HG03097 (cell line): ENCODE data around the gene APMAP.
A peak's percentile ranks its signal among the peaks of the same experiment; 100 is the strongest.

ENCODE experiments used
- ATAC-seq: cut with Tn5 transposase; IDR thresholded peaks from one replicate; pipeline ENCODE4 v1.9.1; 2021; ENCODE audit not compliant: unreplicated experiment, low FRiP score

The APMAP gene

DNA sequence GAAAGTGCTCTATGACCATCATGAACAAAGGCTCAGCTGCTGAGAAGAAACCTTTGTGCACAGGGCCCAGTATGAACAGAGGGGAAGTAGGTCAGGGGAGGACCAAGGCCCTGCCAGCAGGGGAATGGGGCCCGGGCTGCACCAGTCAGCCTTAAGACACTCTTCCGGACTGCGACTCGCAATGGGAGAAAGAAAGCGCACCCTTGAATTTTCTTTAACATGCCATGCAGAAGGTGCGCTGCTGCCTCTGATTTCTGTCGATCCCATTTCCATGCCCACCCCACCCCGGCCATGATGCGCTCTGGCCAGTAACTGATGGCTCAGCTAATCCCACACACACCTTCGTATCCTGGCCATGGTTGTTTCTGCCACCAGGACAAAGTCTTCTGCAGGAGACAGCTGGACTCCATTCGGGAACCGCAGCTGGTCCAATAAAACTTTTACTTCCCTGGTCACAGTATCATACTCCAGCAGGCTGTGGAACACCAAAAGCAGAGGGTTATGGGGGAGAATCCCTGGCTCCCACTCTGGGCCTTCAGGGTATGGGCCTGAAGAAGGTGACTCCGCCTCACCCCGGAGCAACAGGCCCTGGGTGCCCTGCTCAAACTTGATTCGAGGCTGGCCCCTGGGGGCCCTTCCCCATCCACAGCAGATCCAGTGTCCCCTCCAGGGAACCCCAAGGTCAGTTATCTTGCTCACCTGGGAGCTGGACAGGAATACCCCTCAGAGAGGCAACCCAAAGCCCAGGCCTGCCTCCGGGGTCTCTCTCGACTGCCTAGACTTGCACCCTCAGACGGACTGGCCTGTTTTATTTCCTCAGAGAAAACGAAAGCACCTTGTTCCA, 23.1 kb downstream of the APMAP start:
- ATAC-seq = no peak

DNA sequence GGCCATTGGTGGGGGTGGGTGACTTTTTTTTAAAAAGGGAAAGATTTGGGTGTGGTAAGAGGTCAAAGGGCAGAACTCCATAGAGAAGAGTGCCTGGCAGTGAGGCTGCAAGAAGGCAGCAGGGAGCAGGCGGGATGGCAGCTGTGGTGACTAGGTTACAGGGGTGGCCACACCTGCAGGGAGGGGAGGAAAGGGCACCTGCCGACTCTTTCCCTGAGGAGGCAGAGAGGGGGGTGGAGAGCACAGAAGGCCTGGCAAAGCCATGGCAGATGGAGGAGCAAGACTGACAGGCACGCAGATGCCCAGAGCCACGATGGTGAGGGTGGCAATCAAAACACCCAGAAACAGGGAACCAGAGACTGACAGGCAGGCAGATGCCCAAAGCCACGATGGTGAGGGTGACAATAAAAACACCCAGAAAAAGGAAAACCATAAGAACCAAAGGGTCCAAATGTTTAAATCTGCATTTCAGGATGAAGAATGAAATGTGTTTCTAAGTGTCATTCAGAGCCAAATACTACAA, 24.2 kb downstream of the APMAP start:
- no peak for ATAC-seq

DNA sequence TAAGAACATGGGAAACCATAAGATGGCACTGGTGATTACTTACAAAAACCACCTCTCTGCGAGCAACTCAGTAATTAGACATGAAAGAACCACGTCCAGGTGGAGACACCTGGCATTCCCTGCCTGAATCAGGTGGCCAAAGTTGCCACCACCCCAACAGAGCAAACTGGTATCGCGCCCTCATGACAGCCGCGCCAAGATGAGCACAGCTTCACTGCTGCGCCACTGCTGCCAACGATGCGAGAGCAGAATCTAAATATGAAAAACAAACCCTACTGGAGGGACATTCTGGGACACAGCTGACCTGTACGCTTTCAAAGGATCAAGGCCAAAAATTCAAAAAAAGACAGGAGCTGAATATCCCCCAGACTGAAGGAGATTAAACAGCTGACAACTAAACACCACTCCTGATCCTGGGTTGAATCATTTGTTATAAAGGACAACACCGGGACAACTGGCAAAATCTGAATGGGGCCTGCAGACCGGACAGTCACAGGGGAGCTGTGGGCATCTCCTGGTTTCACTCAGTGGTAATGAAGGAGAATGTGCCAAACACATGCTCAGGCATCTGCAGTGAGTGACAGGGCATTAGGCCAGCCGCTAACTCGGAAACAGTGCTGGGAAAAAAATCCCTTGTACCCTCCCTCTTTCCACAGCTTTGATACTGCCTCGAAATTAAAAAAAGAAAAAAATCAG, 26.1 kb downstream of the APMAP start:
- no peak for ATAC-seq

DNA sequence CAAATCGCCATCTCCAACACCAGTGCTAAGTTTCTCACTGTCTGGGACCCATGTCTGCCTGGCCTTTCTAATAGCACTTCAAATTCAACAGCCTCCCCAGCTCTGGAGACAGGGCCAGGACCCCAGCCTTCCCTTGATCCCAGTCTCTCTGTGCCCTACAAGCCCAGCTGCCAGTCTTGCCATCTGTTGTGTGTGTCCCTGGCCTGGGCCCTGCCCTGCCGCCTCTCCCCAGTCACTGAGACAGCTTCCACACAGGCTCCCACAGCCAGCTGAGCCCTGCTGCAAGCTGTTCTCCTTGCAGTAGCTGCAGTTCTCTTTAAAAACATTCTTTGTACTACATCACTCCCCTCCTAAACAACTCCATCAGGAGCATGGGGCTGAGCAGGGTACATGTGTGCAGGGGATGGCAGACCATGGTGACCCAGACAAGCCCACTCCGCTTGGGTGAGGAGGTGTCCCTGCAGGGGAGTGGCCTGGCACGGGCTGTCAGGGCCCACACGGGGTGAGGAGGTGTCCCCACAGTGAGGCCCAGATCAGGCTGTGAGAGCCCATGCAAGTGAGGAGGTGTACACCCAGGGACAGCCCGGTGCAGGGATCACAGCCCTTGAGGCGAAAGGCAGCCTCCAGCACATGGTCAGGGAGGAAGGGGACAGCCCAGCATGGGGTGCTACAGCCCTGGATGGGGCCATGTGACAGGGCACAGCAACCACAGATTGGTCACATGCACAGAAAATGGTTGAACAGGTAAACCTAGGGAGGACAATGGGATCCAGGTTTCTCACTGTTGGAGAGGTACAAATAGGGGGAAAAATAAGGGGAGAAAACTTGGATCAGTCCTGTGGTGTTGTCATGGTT, 27.3 kb downstream of the APMAP start:
- no peak for ATAC-seq

DNA sequence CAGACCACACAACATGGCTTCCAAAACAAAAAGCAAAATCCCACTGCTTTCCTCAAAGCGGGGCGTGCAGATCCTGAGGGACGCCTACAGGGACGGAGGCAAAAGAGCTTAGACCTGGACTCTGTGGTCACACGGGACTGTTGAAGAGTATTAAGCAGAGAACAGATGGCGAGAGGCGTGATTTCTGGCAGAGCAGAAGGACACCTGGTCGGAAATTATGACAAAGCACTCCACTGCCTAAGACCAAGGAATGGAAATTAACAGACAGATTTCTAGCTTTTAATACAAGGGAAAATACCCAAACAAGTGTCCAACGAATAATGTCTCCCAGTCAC, 28.1 kb downstream of the APMAP start:
- ATAC-seq = no peak

DNA sequence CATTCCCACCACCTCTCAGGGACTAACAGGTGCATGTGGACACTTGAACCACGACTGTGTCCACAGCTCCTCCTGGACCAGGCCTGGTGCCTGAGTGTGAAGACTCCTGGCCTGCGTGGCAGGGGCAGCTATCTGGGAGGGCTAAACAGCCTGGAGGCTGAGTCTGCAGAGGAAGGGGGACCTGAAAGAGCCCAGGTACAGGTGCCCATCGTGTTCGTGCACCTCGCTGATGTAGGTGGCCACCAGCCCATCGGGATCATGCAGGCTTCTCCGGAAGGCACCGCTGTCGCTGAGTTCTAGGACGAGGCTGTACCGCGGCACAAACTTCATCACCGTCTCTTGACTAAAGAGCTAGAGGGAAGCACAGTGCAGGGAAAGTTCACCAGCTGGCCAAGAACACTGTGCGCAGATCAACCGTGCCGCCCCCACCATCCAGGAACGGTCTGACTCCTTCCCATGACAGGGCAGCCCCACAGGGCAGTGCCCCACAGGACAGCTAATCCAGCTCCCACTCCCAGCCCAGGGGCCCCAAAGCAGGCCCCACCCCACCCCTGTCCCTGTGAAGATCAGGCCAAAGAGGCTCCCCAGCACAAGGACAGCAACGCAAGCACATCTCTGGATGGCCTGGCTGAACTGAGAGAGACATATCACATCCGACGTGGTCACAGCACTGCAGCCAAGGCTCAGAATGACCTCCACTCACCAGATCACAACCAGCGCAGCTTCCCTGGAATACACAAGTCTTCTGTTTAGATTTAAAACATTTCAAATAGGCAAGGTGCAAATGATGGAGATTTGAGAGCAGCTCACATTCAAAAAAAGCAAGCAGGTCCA, 28.7 kb downstream of the APMAP start:
- no peak for ATAC-seq

DNA sequence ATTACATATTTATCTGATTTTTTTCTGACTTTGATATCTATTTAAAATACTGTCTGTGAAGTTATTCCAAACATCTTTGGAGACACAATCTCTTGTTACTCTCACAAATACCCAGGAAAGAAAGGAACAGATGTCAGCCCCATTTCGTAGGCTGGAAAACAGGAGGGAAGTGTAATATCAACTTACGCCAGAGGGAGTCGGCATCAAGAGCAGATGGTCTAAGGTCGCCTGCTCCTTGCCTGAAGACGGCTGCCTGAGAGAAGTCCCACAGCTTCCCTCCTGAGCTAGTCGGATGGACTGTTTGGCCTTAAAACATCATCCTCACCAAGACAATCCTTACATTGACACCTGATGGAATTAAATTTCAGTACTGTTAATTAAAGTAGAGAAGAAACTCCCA, 30.0 kb downstream of the APMAP start:
- no peak for ATAC-seq

DNA sequence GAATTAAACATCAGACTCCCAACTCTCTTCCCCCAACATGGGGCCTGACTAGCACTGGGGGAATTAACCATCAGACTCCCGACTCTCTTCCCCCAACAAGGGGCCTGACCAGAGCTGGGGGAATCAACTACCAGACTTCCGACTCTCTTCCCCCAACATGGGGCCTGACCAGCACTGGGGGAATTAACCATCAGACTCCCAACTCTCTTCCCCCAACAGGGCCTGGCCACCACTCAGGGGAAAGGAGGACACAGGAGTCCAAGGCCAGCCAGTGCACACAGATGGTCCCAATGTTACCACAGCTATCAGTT, 30.4 kb downstream of the APMAP start:
- ATAC-seq = no peak

DNA sequence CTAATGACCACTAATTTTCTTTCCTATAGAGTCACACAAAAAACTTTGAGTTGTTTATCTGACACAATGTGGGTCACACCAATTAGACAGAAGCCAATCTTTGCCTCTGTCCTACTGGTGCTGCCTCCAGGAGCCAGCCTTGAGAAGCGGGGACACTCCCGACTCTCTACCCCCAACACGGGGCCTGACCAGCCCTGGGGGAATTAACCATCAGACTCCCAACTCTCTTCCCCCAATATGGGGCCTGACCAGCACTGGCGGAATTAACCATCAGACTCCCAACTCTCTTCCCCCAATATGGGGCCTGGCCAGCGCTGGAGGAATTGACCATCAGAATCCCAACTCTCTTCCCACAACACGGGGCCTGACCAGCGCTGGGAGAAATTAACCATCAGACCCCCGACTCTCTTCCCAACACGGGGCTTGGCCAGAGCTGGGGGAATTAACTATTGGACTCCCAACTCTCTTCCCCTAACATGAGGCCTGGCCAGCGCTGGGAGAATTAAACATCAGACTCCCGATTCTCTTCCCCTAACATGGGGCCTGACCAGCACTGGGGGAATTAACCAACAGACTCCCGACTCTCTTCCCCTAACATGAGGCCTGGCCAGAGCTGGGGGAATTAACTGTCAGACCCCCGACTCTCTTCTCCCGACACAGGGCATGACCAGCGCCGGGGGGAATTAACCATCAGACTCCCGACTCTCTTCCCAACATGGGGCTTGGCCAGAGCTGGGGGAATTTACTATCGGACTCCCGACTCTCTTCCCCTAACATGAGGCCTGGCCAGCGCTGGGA, 31.0 kb downstream of the APMAP start:
- ATAC-seq = no peak

DNA sequence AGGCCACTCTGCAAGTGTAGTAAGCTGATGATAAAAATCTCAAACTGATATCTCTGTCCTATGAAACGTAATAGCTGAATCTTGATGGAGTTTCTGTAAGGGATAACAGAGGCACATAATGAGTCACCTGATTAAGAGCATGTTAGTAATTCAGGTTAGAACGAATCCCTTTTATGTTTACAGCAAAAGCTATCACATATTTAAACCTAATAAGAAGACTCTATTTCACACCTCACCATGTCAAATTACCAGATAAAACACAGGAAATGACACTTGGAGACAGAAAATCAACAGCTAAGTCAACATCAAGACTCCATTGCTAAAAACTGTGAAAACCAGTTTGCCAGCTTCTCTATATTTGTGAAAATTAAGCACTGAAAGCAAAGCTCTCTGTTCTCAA, 31.7 kb downstream of the APMAP start:
- no peak for ATAC-seq

DNA sequence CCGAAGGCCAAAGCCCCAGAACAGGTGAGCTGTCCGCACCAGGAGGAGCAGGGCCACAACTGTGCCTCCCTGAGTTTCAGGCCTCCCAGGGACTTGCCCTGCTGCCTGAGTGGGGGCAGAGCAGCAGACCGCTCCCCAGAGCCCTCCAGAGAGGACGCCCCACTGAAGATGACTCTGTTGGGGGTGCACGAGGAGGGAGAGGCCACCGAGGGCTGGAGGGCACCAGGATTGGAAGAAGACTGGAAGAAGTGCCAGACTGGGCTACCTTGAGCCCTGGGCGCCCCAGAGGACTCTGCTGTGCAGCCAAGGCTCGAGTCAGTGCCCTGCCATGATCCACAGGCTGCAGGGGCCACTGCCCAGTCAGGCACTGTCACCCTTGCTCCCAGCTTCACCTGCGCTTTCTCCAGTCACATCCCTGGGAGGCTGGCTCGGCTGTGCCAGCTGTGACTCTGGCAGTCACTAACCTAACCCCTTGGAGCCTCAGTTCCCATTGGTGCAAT, 32.2 kb downstream of the APMAP start:
- ATAC-seq = no peak

DNA sequence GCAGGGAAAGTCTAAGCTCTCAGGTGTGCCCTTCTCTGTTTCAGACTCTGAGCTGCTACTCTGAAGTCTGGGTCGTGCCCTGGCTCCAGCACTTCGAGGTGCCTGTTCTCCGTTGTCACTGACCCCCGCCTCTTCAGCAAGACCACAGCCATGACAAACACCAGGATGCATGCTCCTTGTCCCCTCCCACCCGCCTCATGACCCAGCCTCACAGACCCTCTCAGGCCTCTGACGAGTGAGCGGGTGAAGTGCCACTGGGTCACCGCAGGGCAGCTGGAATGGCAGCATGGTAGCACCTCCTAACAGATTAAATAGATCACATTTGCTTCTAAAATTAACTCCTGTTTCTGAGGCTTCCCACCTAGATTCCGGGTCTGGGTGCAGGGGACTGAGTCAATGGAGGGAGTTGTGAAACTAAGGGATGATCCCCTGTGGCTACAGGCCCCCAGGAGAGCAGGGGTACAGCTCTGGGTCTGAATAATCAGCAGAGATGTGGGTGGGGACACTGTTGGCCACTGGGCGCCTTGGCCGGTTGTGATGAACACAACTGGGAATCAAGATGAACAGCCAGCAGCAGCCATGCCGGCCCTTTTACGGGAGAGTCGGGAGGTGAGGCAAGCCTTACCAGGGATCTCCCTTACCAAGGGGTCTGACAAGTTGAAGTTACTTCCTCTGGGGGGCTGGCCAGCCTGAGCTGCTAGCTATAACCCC, 32.8 kb downstream of the APMAP start:
- ATAC-seq = no peak

DNA sequence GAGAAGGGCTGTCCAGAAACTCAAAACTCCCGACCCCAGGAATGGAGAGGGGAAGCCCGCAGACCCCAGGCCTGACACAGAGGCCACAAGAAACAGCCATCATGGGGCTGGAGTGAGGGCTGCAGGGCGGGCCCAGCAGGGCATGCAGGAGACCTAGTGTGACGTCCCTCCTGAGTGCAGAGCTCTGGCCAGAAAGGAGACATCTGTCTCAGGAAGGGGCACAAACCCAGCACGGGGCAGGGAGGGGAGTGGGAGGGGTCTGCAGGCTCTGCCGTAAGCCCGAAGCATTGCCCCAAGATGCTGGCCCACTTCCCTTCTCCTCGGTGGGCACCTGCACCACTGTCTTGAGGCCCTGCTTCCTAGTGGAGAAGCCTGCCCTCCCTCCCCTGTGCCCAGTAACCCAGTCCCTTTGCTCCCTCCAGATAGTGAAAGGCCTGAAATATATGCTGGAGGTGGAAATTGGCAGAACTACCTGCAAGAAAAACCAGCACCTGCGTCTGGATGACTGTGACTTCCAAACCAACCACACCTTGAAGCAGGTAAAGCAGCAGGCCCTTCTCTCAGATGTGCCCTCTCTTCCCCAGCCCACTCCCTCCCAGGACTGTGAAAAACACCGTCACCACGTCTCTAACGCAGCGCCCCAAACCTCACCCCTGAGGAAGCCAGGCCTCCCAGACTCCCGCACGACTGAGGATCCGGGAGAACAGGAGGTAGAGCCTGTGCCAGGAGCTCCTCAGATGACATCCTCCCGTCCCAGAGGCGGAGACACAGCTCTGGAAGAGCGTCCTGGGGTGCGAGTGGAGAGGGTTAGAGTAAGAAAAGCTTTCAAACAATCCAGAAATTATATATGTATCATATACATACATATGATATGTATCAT, 33.8 kb downstream of the APMAP start:
- no peak for ATAC-seq

DNA sequence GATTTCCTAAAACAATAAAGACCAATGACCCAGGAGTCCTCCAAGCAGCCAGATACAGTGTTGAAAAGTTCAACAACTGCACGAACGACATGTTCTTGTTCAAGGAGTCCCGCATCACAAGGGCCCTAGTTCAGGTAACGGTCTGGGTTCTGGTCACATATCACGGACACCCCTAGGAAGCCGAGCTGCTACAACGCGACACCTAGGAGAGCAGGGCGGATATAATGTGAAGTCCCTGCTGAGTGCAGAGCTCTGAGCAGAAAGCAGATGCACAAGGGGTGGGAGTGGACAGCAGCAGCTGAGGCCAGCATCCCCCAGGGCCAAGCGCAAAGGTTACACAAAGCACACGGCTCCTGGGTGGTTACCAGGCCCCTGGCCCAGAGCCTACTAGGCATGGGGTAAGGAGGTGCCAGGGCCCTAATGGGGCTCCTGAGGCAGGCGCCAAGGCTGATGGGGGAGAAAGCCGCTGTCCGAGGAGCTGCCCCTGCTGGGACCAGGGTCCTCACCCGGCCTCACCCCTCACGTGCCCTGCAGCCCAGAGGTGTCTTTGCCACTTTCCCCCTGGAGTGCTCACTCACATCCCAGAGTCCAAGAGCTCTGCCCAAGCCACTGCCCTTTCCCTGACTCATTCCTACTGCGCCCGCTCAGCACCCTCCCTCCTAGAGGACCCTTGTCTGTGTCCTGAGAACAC, 35.1 kb downstream of the APMAP start:
- no peak for ATAC-seq

DNA sequence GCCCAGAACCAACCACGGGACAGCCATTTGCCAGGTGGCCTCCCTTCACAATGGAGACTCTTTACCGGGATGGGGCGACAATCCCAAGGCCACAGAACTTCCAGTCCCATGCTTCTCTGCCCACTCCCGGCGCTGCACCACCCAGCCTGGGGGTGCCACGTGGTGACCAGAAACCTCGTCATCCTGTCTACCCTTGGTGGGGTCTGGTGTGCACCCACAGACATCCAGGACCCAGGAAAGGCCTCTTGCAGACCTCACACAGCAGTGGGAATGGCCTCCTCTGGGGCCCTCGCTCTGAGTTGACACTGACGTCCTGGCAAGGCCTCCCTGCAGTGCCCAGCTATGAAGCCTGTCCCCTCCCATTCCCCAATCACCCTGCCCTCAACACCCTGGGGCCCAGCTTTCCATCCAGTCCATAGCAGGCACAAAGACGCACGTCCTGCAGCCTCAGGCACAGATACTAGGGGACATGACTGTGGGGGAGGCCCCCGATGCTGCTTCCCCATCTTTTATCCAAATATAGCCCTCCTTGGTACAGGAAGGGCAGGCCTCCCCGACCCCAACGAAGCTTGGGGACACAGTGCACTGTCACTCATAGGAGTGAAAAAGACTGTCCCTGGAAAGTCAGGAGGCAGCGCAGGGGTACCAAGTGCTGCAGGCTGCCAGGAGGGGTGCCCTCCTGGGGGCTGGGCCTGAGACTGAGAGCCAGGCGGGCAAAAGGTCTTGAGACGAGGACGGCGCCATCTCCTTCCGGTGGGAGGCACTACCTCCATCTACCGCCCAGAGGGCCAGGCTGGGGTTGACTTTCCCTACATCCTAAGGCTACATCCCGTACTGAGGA, 36.3 kb downstream of the APMAP start:
- ATAC-seq = no peak

DNA sequence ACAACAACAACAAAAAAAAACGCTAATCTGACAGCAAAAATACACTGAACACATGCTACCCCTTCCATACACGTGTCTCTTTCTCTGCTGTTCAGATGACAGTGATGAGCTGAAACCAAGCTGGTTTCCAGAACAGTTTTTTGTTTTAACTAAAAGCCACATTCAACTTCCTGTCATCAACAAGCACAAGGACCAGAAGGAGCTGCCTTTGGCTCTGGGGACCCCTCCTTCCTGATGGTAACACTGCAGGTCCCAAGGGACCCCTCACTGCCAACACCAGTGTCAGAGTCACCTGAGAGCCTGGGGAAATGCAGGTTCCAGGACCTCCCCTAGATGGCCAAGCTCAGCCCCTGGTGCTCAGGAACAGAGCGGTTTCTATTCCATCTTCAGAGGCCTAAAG, 37.5 kb downstream of the APMAP start:
- ATAC-seq = peak; percentile 85
